ENCODE measurements around the gene SEMA7A. TPM values are rescaled to one million over a fixed set of nuclear protein-coding genes. Genes with fewer than 3 reads are reported as not detected.

The SEMA7A gene
- total RNA-seq, result 4.3 and 91.6 TPM in 2 replicates

DNA sequence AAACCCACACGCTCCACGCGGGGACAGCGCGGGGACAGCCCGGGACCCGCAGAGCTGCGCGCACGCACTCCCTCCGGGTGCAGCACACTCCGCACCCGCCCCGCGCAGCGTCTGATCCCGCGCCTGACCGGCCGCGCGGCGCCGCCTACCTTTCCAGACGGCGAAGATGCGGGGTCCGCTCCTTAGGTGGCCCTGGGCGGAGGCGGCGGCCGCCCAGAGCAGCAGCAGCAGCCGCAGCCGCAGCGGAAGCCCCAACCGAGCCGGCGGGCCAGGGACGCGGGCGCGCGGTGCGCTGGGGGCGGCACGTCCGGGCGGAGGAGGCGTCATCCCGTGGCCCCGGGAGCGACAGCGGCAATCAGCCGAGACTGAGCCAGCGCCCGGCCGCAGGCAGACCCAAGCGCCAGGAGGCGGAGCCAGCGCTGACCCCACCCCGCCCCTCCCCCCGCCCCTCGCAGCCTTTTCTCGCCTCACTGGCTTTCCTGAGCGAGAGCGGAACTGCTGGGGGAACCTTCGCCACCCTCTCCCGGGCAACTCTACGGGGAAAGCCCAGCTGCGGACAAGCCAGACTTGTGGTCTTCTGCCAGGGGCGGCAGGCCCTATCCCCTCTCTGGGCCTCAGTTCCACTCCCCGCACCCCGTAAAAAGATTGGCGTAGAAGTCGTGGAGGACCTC, at the start of gene SEMA7A:
Gene SEMA7A (minus strand): TSS at position 367 of the 671 bp plus-strand sequence. CDS start 40 bp downstream, at position 327.

GRCh38 chr15:74460871-74461846, 27.4 kb upstream of the SEMA7A start, which contains the start of gene UBL7:
UBL7 (minus strand) TSS chr15:74461160; CDS start chr15:74458867, 2,293 bp downstream.

DNA sequence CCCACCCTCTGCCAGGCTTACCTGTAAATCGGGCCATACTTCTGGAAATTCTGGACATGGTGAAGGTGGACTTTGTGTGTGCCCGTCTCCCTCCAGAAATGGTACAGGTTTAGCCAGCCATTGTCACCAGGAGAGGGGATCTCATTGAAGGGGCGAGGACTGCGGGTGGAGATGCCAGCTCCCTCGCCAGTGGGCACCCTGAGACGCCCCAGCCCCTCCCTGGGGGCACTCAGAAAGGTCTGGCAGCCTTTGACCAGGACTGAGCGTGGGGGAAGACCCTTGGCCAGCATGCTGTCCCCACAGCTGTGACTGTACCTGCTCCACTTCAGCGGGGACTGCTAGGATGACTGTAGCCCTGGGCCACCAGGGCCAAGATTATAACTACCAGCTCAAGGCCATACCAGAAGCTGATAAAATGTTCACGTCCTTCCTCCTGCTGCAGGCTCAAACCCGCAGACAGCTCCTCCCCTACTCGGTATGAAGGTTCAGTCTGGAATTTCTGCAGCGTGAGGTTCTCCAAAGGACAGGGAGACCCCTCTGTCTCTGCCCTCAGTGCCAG, 66.4 kb downstream of the SEMA7A start, which contains the start of gene CYP11A1:
Gene CYP11A1 (minus strand): TSS at position 351 of the 559 bp plus-strand sequence. CDS start 61 bp downstream, at position 290.

Other genes starting within 250 kb of the SEMA7A start
- gene STRA6, start 231.2 kb downstream of the SEMA7A start, total RNA-seq, result 0.96 TPM in 1 of 2 replicates, not detected in the other
- gene CCDC33, start 197.6 kb downstream of the SEMA7A start, total RNA-seq, result not detected in 2 replicates
- gene CYP11A1, start 66.3 kb downstream of the SEMA7A start, total RNA-seq, result 0.21 TPM in 1 of 2 replicates, not detected in the other
- gene UBL7, start 27.2 kb upstream of the SEMA7A start, total RNA-seq, result 31.5 and 38.8 TPM in 2 replicates
- 2.8 and 5.1 TPM in 2 replicates for gene ARID3B, start 107.3 kb upstream of the SEMA7A start, total RNA-seq
- 47.3 and 85.8 TPM in 2 replicates for gene CLK3, start 181.9 kb upstream of the SEMA7A start, total RNA-seq